Endothelial cell of umbilical vein (primary cell): Measurements from ENCODE around the gene TENM4. TPM values are rescaled to one million over a fixed set of nuclear protein-coding genes. Genes with fewer than 3 reads are reported as not detected.

ENCODE experiments used
- BruUV-seq: library from RNA; stranded (reverse); fragments of 400-500 nt; replicated peaks from 2 replicates; lab custom pipeline; 2021; lab: Mats Ljungman, UMichigan
- CTCF ChIA-PET: fragments of 300-600, 350-600 bp; sonication (Branson Sonifier 250); formaldehyde crosslinking; loops from one replicate; lab custom pipeline; 2021; ENCODE audit warnings: antibody characterized with exemption, inconsistent platforms; lab: Charles Lee
- POLR2A ChIA-PET: fragments of 300-600, 350-600 bp; sonication (Branson Sonifier 250); formaldehyde crosslinking; loops from one replicate; lab custom pipeline; 2021; ENCODE audit warnings: antibody characterized with exemption, inconsistent platforms; lab: Charles Lee
- DNase-seq: peaks from one replicate; pipeline ENCODE4 v3.0.0-alpha.2; 2011; ENCODE audit warnings: low read depth, low spot score
- FAIRE-seq: peaks from 2 replicates; lab custom pipeline; 2011; peaks lifted over from hg19 to GRCh38; lab: Jason Lieb, UNC
- H2AFZ ChIP-seq: 2 replicates; pipeline ENCODE4 v1.6.0; 2012; ENCODE audit warnings: low read depth, low read length, control low read depth, inconsistent platforms
- H3K27ac ChIP-seq: 2 replicates; pipeline ENCODE4 v1.5.1; 2011; ENCODE audit warnings: low read depth, mild to moderate bottlenecking, control low read depth, low read length, moderate library complexity; ENCODE audit not compliant: insufficient read depth
- H3K27me3 ChIP-seq, 2 experiments: 2 replicates each; pipeline versions ENCODE4 v1.6.0 to v1.6.1; 2011; ENCODE audit warnings: low read length in 2 of 2, mixed read lengths in 1 of 2; ENCODE audit not compliant: control insufficient read depth in 2 of 2, insufficient read depth in 2 of 2
- H3K36me3 ChIP-seq, 2 experiments: 2 replicates in 1 of 2; 3 replicates in 1 of 2; pipeline ENCODE4 v1.5.1; 2011; ENCODE audit warnings: low read length in 2 of 2, mild to moderate bottlenecking in 1 of 2, moderate library complexity in 1 of 2; ENCODE audit not compliant: control insufficient read depth in 2 of 2, insufficient read depth in 2 of 2; ENCODE audit errors: extremely low read depth in 1 of 2
- H3K4me1 ChIP-seq: 3 replicates; pipeline ENCODE4 v1.5.1; 2011; ENCODE audit warnings: mild to moderate bottlenecking, low read length; ENCODE audit not compliant: control insufficient read depth, insufficient read depth; ENCODE audit errors: extremely low read depth
- H3K4me2 ChIP-seq: 2 replicates; pipeline ENCODE4 v1.6.1; 2011; ENCODE audit warnings: low read length, control low read depth, mixed read lengths; ENCODE audit not compliant: insufficient read depth
- H3K4me3 ChIP-seq, 3 experiments: fragments of 200-600 bp in 1 of 3; sonication (generic), shearing (Covaris generic) in 1 of 3; replicated peaks in 1 of 3; 2 replicates each; pipeline ENCODE4 v1.5.1; 2011 to 2016; ENCODE audit warnings: control low read depth in 3 of 3, low read length in 3 of 3, mild to moderate bottlenecking in 2 of 3, inconsistent platforms in 1 of 3, low read depth in 1 of 3, moderate library complexity in 1 of 3; ENCODE audit not compliant: insufficient read depth in 1 of 3
- H3K79me2 ChIP-seq: 2 replicates; pipeline ENCODE4 v1.6.0; 2012; ENCODE audit warnings: low read length, inconsistent platforms; ENCODE audit not compliant: control insufficient read depth, insufficient read depth
- H3K9ac ChIP-seq: replicated peaks from 2 replicates; pipeline ENCODE3; 2011; ENCODE audit warnings: low read length, control low read depth; ENCODE audit not compliant: insufficient read depth; ENCODE audit errors: extremely low read depth
- H3K9me1 ChIP-seq: replicated peaks from 3 replicates; pipeline ENCODE4 v1.6.0; 2011; ENCODE audit warnings: mild to moderate bottlenecking, low read length; ENCODE audit not compliant: control insufficient read depth, insufficient read depth; ENCODE audit errors: extremely low read depth
- H3K9me3 ChIP-seq: replicated peaks from 2 replicates; pipeline ENCODE4 v1.5.1; 2012; ENCODE audit warnings: low read length, inconsistent platforms; ENCODE audit not compliant: control insufficient read depth, insufficient read depth
- H4K20me1 ChIP-seq: replicated peaks from 2 replicates; pipeline ENCODE3; 2011; ENCODE audit warnings: mild to moderate bottlenecking, low read length; ENCODE audit not compliant: control insufficient read depth, insufficient read depth; ENCODE audit errors: extremely low read depth
- CTCF ChIP-seq, 2 donors: IDR thresholded peaks; 1 replicate in 1 of 2; 2 replicates in 1 of 2; pipeline ENCODE4 v1.5.1; 2011; ENCODE audit warnings: low read length in 2 of 2, mild to moderate bottlenecking in 2 of 2, moderate library complexity in 2 of 2, control low read depth in 1 of 2, inconsistent platforms in 1 of 2, low read depth in 1 of 2; ENCODE audit not compliant: insufficient read depth in 1 of 2; ENCODE audit errors: extremely low read depth in 1 of 2
- EZH2 ChIP-seq: IDR thresholded peaks from 2 replicates; pipeline ENCODE4 v1.6.1; 2012; ENCODE audit warnings: borderline replicate concordance, low read depth, mild to moderate bottlenecking, moderate library complexity, low read length, inconsistent platforms; ENCODE audit not compliant: severe bottlenecking
- FOS ChIP-seq: IDR thresholded peaks from 2 replicates; pipeline ENCODE4 v1.6.1; 2011; ENCODE audit warnings: mild to moderate bottlenecking, low read length, moderate library complexity, borderline replicate concordance; ENCODE audit not compliant: insufficient read depth
- GATA2 ChIP-seq: IDR thresholded peaks from 2 replicates; pipeline ENCODE4 v1.7.0; 2011; ENCODE audit warnings: low read depth, mild to moderate bottlenecking, moderate library complexity, mixed read lengths, low read length; ENCODE audit not compliant: insufficient read length, insufficient read depth
- JUN ChIP-seq: IDR thresholded peaks from 2 replicates; pipeline ENCODE4 v1.6.1; 2011; ENCODE audit warnings: borderline replicate concordance, low read depth; ENCODE audit not compliant: insufficient read length, insufficient read depth
- MAX ChIP-seq: IDR thresholded peaks from 2 replicates; pipeline ENCODE4 v1.6.1; 2011; ENCODE audit not compliant: insufficient read depth, insufficient read length
- MYC ChIP-seq: IDR thresholded peaks from one replicate; pipeline ENCODE4 v1.6.1; 2011; ENCODE audit warnings: mild to moderate bottlenecking, low read depth, low read length
- POLR2A ChIP-seq: IDR thresholded peaks from 2 replicates; pipeline ENCODE4 v1.6.1; 2012; ENCODE audit warnings: low read depth, mild to moderate bottlenecking, control low read depth, low read length
- POLR2AphosphoS5 ChIP-seq: IDR thresholded peaks from 2 replicates; pipeline ENCODE4 v1.6.1; 2012; ENCODE audit warnings: low read depth, mild to moderate bottlenecking, control low read depth, low read length, moderate library complexity; ENCODE audit not compliant: insufficient read depth
- dilution Hi-C: fragments of 300-500 bp; cut with MboI; formaldehyde crosslinking; loops from one replicate; pipeline ENCODE4 v1.15.0; 2019; ENCODE audit warnings: low sequenced_read_pairs; ENCODE audit not compliant: extremely low pct_ligation_motif_present
- intact Hi-C: fragments of 100-400 bp; cut with micrococcal nuclease; formaldehyde crosslinking; loops from one replicate; pipeline ENCODE4 v1.10.0; 2022
- polyA plus RNA-seq, 4 experiments: library from polyadenylated mRNA; depleted of rRNA in 3 of 4; stranded (reverse) in 3 of 4; unstranded in 1 of 4; fragments of >200 nt; gene quantifications; 2 replicates each; pipeline versions ENCODE4 v1.2.1 to v1.2.3, GENCODE V29; 2011 to 2012; ENCODE audit warnings: missing spikeins in 1 of 4
- total RNA-seq: library from RNA; stranded (reverse); gene quantifications from 2 replicates; pipeline ENCODE4 v1.2.3, GENCODE V29; 2021

The TENM4 gene
- total and polyA plus RNA-seq, 2 donors (not counting 3 experiments of a cell fraction or from before 2014, with no cell fraction given): 0.06 to 0.27 TPM

GRCh38 chr11:78802058-78802761 is 638.6 kb downstream of the TENM4 start:
- Histone ChIP-seq H3K9ac (no peak overlapping the region), H3K4me3 (no peak overlapping the region), H3K9me3 (no peaks in the 10 kb centered on the region), H2AFZ (no peak overlapping the region), H3K4me2 (no peak overlapping the region), H3K79me2 (no peaks in the 10 kb centered on the region), H3K4me1 (peaks cover 32% of the 10 kb centered on the region), H4K20me1 (no peaks in the 10 kb centered on the region), H3K36me3 (no peaks in the 10 kb centered on the region), H3K27ac (no peak overlapping the region), H3K9me1 (no peaks in the 10 kb centered on the region), H3K27me3 (no peaks in the 10 kb centered on the region)
- TF ChIP-seq JUN: no peak
- no TSS peak for BruUV-seq
- dilution Hi-C loops: no loop called here
- DNase-seq (no peak), FAIRE-seq (no peak)
- ChIA-PET CTCF (interaction anchor here (0.7 to 7.6 kb wide), 11 partner anchors 8 to 297 kb away, joined by 3 to 78 read pairs (median 3); no protein-coding TSS in a partner anchor), POLR2A (no interaction called here)
- intact Hi-C loops: no loop called here

GRCh38 chr11:78801161-78801884 is 639.5 kb downstream of the TENM4 start:
- no peaks in the 10 kb centered on the region for H4K20me1 ChIP-seq
- TF ChIP-seq GATA2 (no peak), CTCF (IDR thresholded peaks at IDR 0.05; ENCODE audit: extremely low read depth in 1 of 2, insufficient read depth in 1 of 2, low read depth in 1 of 2, low read length in 2 of 2) (no peak), MYC (no peak), EZH2 (no peak), POLR2A (no peak), FOS (no peak), JUN (no peak), MAX (no peak), POLR2AphosphoS5 (no peak)
- H2AFZ ChIP-seq: peak overlapping the region; percentile 41
- intact Hi-C loops: no loop called here
- ChIA-PET CTCF (interaction anchor here (0.9 to 7.6 kb wide), 4 partner anchors 8 to 298 kb away, joined by 3 to 78 read pairs (median 6); no protein-coding TSS in a partner anchor), POLR2A (no interaction called here)
- H3K27me3 ChIP-seq: no peaks in the 10 kb centered on the region
- no peaks in the 10 kb centered on the region for H3K79me2 ChIP-seq
- H3K4me3 ChIP-seq: no peak overlapping the region
- no TSS peak for BruUV-seq
- peaks cover 41% of the 10 kb centered on the region for H3K4me1 ChIP-seq
- H3K9me1 ChIP-seq: no peaks in the 10 kb centered on the region
- FAIRE-seq (peak; percentile 75), DNase-seq (peak; percentile 91)
- no peak overlapping the region for H3K9ac ChIP-seq
- dilution Hi-C loops: no loop called here
- H3K36me3 ChIP-seq: no peaks in the 10 kb centered on the region
- peak overlapping the region; percentile 23 for H3K4me2 ChIP-seq
- H3K9me3 ChIP-seq: no peaks in the 10 kb centered on the region
- no peak overlapping the region for H3K27ac ChIP-seq
